ENCODE results near the gene TMEM255B. TPM values are rescaled to one million over a fixed set of nuclear protein-coding genes. Genes with fewer than 3 reads are reported as not detected.
A peak's percentile ranks its signal among the peaks of the same experiment; 100 is the strongest.

The TMEM255B gene
- total and polyA plus RNA-seq, 2 of the 4 experiments (the other 2 are of a cell fraction): 0.36 to 0.94 TPM

DNA sequence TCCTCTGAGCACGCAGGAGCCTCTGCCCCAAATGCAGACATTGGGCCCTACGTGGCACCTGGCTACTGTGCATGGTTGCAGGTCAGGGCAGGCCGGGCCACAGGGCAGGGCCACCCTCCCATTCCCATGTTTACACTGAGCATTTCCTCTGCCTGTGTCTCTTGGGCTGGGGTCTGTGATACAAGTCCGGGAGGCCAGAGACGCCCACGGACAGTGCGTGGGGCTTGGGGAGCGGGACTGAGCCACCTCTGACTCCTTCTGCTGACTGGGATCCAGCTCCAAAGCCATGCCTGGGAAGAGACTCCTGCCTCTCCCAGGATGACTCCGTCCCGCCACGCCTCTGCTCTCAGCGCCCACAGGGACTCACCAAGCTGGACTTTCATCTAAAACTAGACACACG, 86.0 kb downstream of the TMEM255B start:
- Histone ChIP-seq H4K91ac (ENCODE audit: insufficient read depth, low read depth, low read length) (no peak overlapping the region), H3K4me2 (ENCODE audit: low read depth, low read length) (no peak overlapping the region), H2BK15ac (ENCODE audit: low read depth, low read length) (no peak overlapping the region), H3K4me3 (ENCODE audit: insufficient read depth, low read depth, low read length) (no peak overlapping the region), H3K14ac (replicated peaks; ENCODE audit: low read depth, low read length) (no peak overlapping the region), H3K9me1 (ENCODE audit: insufficient read depth, low read length) (peaks cover 40% of the 10 kb centered on the region), H2AK5ac (ENCODE audit: low read depth, low read length) (no peak overlapping the region), H3K23ac (ENCODE audit: low read depth, low read length) (no peak overlapping the region), H3K9me3 (ENCODE audit: control insufficient read depth, insufficient read depth, low read length) (no peaks in the 10 kb centered on the region), H2AFZ (replicated peaks; ENCODE audit: low read length, poor library complexity) (no peak overlapping the region), H3K9ac (ENCODE audit: low read depth, low read length) (no peak overlapping the region), H3K27me3 (ENCODE audit: control insufficient read depth, insufficient read depth, low read length) (no peaks in the 10 kb centered on the region), H3K18ac (ENCODE audit: low read depth, low read length) (no peak overlapping the region), H4K20me1 (ENCODE audit: insufficient read depth, low read length) (peaks cover 90% of the 10 kb centered on the region), H4K8ac (ENCODE audit: low read depth in 2 of 2, low read length in 2 of 2) (no peak overlapping the region), H2BK20ac (ENCODE audit: low read depth, low read length) (no peak overlapping the region), H3K79me1 (ENCODE audit: low read depth in 1 of 2, low read length in 2 of 2) (peaks cover 46 to 96% of the 10 kb centered on the region in 2 experiments), H3K4ac (ENCODE audit: low read depth, low read length) (no peak overlapping the region), H2AK9ac (replicated peaks; ENCODE audit: low read depth, low read length, poor library complexity) (no peak overlapping the region), H2BK5ac (ENCODE audit: low read depth, low read length, poor library complexity, severe bottlenecking) (peak overlapping the region; percentile 14), H3K27ac (ENCODE audit: insufficient read depth, low read length) (peak overlapping the region; percentile 22; the same call in 1 of the 2 replicates), H2BK120ac (ENCODE audit: low read depth, low read length) (no peak overlapping the region), H3K56ac (ENCODE audit: extremely low read depth, insufficient read depth, low read length) (no peak overlapping the region), H4K5ac (ENCODE audit: low read depth, low read length) (no peak overlapping the region), H3K36me3 (ENCODE audit: control insufficient read depth, insufficient read depth, low read length) (peaks cover 63% of the 10 kb centered on the region), H3K4me1 (ENCODE audit: control insufficient read depth, insufficient read depth, low read length) (peaks cover 30% of the 10 kb centered on the region)
- ChIA-PET POLR2A (ENCODE audit: unreplicated experiment) (no interaction called here), CTCF (no interaction called here)
- BruUV-seq (replicated peaks): no TSS peak
- DNase-seq: no peak
- WGBS, 2 experiments (ENCODE audit: extremely low coverage in 2 of 2, insufficient read length in 1 of 2): 84% methylated on average over 5 of the region's 13 CpGs; no CpG with 5 or more reads in 1 of the 2 experiments
- no peak for TF ChIP-seq POLR2A (IDR thresholded peaks at IDR 0.05; ENCODE audit: low read depth, low read length)
- intact Hi-C loops (cut with micrococcal nuclease): no loop called here
- in situ Hi-C loops (cut with MboI; ENCODE audit: low sequenced_read_pairs): no loop called here
- ATAC-seq (ENCODE audit: low read depth): no peak
- dilution Hi-C loops (cut with HindIII; ENCODE audit: low sequenced_read_pairs, unreplicated experiment): no loop called here

Data from IMR-90 (cell line).